SK-N-SH (cell line): ENCODE data around the gene LRMDA. TPM values are rescaled to one million over a fixed set of nuclear protein-coding genes. Genes with fewer than 3 reads are reported as not detected.

Source experiments
- EZH2phosphoT487 ChIP-seq: fragments of 200-600 bp; sonication (generic); IDR thresholded peaks from 2 replicates; pipeline ENCODE4 v1.6.1; 2017; ENCODE audit warnings: low read depth, mixed run types, mild to moderate bottlenecking, antibody characterized with exemption, moderate library complexity, borderline replicate concordance
- FOXM1 ChIP-seq: IDR thresholded peaks from 2 replicates; pipeline ENCODE4 v1.4.0; 2012; ENCODE audit warnings: low read depth, mild to moderate bottlenecking
- GATA2 ChIP-seq: sonication (generic); formaldehyde crosslinking; IDR thresholded peaks from 2 replicates; pipeline ENCODE4 v1.5.0; 2020; ENCODE audit warnings: mild to moderate bottlenecking, missing genetic modification reagents
- IRF3 ChIP-seq: fragments of 150-350 bp; IDR thresholded peaks from 2 replicates; pipeline ENCODE4 v1.6.1; 2016; ENCODE audit warnings: mild to moderate bottlenecking, low read depth, low read length
- MXI1 ChIP-seq: IDR thresholded peaks from 2 replicates; pipeline ENCODE4 v1.6.1; 2012; ENCODE audit warnings: mild to moderate bottlenecking, low read depth, low read length, improper control_type of control experiment
- PBX3 ChIP-seq: IDR thresholded peaks from 2 replicates; pipeline ENCODE4; 2012
- RAD21 ChIP-seq: IDR thresholded peaks from 2 replicates; pipeline ENCODE4 v1.6.1; 2012; ENCODE audit warnings: mild to moderate bottlenecking, low read length
- RCOR1 ChIP-seq: fragments of 150-350 bp; IDR thresholded peaks from 2 replicates; pipeline ENCODE4 v1.6.1; 2017; ENCODE audit warnings: antibody characterized with exemption, low read length
- SIN3A ChIP-seq: IDR thresholded peaks from 2 replicates; pipeline ENCODE4 v1.6.1; 2012; ENCODE audit warnings: low read depth, mild to moderate bottlenecking, low read length, moderate library complexity, borderline replicate concordance
- TAF1 ChIP-seq: IDR thresholded peaks from 2 replicates; pipeline ENCODE4 v1.6.1; 2012; ENCODE audit warnings: low read depth, mild to moderate bottlenecking, low read length, moderate library complexity, borderline replicate concordance
- TEAD4 ChIP-seq: IDR thresholded peaks from 2 replicates; pipeline ENCODE4 v1.4.0; 2012; ENCODE audit warnings: mild to moderate bottlenecking, borderline replicate concordance; ENCODE audit not compliant: insufficient read depth
- polyA plus RNA-seq, 3 experiments: library from polyadenylated mRNA; depleted of rRNA; stranded (reverse); fragments of >200 nt; gene quantifications; 2 replicates each; pipeline ENCODE4 v1.2.3, GENCODE V29; 2012
- TF ChIP-seq, protein P1 (sequence below): IDR thresholded peaks from 2 replicates; pipeline ENCODE4 v1.6.1; 2012; ENCODE audit warnings: mild to moderate bottlenecking, low read depth, low read length, moderate library complexity
- TF ChIP-seq, protein P2 (sequence below): IDR thresholded peaks from 2 replicates; pipeline ENCODE4 v1.4.0; 2012; ENCODE audit warnings: low read depth, borderline replicate concordance

Gene LRMDA
- polyA plus RNA-seq, 1 of the 3 experiments (the other 2 are of a cell fraction): 0.95 TPM

DNA sequence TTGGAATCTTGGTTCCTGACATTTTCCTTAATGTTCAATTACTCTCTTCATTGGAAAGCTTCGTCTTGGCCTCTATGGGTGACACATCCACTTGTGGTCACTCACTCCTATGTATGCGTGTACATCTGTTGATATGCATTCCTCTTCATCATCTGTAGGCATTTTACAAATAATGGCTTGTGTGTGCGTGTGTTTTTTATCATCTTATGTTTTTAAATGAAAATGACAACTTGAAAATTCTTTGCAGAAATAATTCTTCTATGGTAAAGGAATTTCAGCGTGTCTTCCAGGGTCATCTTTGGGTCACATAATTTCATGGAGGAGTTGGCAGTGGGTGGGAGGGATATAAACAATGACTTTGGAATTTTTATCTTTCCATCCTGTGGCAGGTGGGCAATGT lies 925.1 kb downstream of the LRMDA start (continued):
- TF ChIP-seq IRF3 (no peak), TAF1 (no peak), RAD21 (no peak), EZH2phosphoT487 (no peak), MXI1 (no peak), PBX3 (peak; percentile 98), SIN3A (peak; percentile 84; the same call in 1 of the 2 replicates), FOXM1 (peak; percentile 98), RCOR1 (no peak), GATA2 (CRISPR knock-in tag) (no peak), TEAD4 (peak; percentile 99)
- TF ChIP-seq, protein P1, sequence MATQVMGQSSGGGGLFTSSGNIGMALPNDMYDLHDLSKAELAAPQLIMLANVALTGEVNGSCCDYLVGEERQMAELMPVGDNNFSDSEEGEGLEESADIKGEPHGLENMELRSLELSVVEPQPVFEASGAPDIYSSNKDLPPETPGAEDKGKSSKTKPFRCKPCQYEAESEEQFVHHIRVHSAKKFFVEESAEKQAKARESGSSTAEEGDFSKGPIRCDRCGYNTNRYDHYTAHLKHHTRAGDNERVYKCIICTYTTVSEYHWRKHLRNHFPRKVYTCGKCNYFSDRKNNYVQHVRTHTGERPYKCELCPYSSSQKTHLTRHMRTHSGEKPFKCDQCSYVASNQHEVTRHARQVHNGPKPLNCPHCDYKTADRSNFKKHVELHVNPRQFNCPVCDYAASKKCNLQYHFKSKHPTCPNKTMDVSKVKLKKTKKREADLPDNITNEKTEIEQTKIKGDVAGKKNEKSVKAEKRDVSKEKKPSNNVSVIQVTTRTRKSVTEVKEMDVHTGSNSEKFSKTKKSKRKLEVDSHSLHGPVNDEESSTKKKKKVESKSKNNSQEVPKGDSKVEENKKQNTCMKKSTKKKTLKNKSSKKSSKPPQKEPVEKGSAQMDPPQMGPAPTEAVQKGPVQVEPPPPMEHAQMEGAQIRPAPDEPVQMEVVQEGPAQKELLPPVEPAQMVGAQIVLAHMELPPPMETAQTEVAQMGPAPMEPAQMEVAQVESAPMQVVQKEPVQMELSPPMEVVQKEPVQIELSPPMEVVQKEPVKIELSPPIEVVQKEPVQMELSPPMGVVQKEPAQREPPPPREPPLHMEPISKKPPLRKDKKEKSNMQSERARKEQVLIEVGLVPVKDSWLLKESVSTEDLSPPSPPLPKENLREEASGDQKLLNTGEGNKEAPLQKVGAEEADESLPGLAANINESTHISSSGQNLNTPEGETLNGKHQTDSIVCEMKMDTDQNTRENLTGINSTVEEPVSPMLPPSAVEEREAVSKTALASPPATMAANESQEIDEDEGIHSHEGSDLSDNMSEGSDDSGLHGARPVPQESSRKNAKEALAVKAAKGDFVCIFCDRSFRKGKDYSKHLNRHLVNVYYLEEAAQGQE: no peak
- TF ChIP-seq, protein P2, sequence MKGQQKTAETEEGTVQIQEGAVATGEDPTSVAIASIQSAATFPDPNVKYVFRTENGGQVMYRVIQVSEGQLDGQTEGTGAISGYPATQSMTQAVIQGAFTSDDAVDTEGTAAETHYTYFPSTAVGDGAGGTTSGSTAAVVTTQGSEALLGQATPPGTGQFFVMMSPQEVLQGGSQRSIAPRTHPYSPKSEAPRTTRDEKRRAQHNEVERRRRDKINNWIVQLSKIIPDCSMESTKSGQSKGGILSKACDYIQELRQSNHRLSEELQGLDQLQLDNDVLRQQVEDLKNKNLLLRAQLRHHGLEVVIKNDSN: no peak
